GF-D8 (cell line): ENCODE measurements around the gene SNX9.
"Not testable (repeated sequence)": the region's sequence is repeated elsewhere in the genome, so short reads cannot be mapped to it uniquely, and the experiment has no call there.

Experiments used
- DNase-seq: peaks from one replicate; lab custom pipeline; 2025; lab: John Stamatoyannopoulos, UW

SNX9 gene

DNA sequence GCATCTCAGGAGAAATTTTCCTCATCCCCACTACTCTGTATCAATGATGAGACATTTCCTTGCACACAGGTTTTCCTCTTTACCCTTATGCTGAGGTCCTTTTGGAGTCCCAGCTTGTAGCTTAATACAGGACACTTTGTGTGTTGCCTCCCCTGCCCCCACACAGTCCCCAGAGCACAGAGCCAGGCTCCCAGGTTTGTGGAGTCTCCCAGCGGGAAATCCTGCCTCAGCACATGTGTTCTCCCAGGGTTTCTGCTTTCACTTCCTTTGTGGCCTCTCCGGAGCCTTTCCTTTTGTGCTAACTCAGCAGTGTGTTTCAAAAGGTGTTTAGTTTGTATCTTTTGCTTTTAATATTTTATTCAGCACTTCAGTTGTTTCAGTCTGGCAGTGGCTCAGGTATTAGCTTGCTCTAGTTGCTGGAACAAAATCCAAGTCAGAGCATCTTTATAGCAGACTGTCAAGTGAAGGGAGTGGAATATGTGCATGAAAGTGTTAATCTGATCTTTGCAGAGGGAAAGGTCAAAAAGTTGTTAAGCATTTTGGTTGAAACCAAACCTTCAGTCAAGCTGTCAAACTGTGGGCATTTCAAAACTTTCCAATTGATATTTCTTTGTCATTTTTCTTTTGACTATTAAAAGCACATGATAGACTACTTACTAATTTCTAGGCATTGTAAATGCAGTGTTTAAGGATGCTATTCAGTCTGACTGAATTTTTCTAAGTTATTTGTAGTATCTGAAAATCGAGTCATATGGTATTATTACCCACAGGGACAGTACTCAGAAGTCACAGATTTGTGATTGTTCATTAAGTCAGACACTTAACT lies 8.6 kb downstream of the SNX9 start:
- no peak for DNase-seq

DNA sequence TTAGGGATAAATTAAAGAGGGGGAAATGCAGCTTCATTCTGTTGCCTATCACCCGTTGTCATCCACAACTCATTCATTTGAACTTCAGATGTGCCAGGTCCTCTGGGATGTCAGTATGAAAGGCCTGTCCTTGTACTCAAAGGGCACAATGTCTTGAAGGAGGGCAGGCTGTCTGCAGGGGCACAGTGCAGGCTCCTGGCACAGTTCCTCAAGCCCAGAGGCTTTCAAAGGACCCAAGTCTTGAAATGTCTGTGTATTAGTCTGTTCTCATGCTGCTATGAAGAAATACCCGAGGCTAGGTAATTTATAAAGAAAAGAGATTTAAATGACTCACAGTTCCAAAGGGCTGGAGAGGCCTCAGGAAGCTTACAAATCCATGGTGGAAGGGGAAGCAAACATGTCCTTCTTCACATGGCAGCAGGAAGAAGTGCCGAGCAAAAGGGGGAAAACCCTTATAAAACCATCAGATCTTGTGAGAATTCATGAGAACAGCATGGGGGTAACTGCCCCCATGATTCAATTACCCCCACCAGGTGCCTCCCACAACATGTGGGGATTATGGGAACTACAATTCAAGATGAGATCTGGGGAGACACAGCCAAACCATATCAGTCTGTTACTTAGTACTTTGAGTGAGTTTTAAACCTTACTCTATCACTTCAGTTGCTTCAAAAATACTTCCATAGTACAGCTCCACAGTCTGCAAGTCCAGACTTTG lies 9.4 kb downstream of the SNX9 start:
- DNase-seq = no peak

- no peak for DNase-seq
Measured at GRCh38 chr6:157834549-157834948, 11.5 kb downstream of the SNX9 start.

- DNase-seq = no peak
Measured at GRCh38 chr6:157838718-157839430, 15.8 kb downstream of the SNX9 start.

DNA sequence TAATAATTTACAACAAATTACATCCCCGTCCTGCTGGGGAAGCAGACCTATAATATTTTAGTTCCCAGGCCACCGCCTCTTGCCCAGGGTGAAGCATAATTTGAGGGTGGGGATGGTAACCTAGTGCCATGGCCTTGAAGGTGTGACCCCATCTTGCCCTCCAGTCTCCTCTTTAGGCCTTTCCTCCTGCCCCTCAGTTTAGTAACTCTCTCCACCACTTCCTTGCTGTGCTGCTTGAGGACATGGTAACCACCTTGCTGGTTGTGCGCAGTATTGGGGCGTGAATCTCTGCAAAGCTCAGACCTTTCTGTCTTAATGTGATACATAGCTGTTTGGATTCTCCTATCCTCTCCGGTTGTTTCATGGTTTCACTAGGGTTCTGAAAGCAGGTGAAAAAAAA lies 16.6 kb downstream of the SNX9 start:
- DNase-seq = no peak

- no peak for DNase-seq
Measured at GRCh38 chr6:157840261-157840660, 17.2 kb downstream of the SNX9 start.

GRCh38 chr6:157840776-157841175 lies 17.7 kb downstream of the SNX9 start:
- DNase-seq = no peak

DNA sequence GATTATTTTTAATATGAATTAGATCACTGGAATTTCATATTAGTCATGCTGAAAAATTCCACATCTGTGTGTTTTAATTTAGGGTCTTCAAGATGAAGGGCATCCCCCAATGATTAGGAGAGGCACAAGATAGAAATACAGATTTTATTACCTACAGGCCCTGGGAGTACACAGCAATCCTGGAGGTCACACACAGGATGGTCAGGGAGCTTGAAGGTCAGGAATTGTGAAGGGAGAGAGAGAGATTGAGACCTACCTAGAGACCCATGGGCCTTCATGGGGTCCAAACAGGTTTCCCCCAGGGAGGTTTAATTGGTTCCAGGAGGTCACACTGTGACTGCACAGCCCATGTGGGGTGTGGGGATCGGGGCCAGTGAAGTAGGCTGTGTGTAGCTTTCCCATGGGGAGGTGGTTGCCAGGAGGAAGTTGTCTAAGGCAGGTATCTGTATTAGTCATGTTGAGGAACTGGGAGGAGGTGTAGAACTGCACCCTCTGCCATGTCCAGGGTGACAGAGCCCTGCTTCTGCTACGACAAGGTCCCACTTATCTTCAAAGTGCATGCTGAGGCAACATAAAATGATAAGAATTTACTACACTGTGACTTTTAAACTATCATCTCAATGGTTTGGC lies 18.3 kb downstream of the SNX9 start:
- DNase-seq = no peak

GRCh38 chr6:157842212-157842611 lies 19.2 kb downstream of the SNX9 start:
- DNase-seq = no peak

GRCh38 chr6:157844196-157844595 lies 21.1 kb downstream of the SNX9 start:
- not testable (repeated sequence) for DNase-seq

DNA sequence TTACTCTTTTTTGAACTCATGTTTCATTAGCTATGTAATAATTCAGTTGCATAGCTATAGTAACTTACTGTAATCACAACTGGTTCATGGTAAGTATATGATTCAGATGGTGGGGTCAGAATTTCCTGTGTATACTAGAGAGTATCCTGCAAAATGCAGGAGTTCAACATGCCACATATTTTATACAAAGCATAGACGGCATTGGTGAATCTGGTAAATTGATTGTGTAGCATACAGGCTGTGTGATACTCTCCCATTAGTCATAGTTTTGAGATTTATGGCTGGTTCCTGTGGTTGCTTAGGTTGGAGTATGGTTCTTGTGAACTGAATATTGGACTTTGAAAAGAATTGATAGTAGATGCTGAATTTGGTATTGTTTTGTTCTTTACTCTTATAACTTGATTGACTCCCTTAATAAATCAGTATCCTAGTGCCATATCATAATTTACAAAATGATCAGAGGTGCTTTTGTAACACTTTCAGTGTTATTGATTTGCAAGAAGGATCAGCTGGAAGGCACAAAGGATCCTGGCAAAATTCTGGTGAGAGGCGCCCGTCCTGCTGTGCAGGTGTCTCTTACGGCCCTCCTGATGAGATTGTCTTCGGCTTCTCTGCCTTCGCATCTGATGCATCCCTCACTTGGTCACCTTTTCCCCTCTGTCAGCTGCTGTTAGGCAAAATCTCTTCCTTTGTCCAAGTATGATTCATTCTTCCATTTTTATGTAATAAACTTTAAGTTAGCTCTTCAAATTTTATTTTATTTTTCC lies 22.6 kb downstream of the SNX9 start:
- no peak for DNase-seq

- no peak for DNase-seq
Measured at GRCh38 chr6:157847846-157848245, 24.8 kb downstream of the SNX9 start.

DNA sequence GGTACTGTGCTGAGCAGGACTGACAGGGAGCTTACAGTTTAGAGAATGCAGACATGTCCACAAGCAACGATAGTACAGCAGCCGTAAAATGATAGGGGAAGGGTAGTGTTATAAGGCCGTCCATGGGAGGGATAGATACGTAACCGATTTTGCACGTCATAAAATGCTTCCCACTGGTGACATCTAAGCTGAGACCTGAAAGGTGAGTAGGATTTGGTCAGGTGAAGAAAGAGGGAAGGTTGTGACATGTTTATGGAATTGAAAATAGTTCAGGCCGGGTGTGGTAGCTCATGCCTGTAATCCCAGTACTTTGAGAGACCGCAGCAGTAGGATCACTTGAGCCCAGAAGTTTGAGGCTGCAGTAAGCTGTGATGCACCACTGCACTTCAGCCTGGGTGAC lies 25.6 kb downstream of the SNX9 start:
- DNase-seq = no peak

GRCh38 chr6:157849288-157850017 lies 26.4 kb downstream of the SNX9 start:
- DNase-seq = no peak

- no peak for DNase-seq
Measured at GRCh38 chr6:157850030-157850429, 27.0 kb downstream of the SNX9 start.

DNA sequence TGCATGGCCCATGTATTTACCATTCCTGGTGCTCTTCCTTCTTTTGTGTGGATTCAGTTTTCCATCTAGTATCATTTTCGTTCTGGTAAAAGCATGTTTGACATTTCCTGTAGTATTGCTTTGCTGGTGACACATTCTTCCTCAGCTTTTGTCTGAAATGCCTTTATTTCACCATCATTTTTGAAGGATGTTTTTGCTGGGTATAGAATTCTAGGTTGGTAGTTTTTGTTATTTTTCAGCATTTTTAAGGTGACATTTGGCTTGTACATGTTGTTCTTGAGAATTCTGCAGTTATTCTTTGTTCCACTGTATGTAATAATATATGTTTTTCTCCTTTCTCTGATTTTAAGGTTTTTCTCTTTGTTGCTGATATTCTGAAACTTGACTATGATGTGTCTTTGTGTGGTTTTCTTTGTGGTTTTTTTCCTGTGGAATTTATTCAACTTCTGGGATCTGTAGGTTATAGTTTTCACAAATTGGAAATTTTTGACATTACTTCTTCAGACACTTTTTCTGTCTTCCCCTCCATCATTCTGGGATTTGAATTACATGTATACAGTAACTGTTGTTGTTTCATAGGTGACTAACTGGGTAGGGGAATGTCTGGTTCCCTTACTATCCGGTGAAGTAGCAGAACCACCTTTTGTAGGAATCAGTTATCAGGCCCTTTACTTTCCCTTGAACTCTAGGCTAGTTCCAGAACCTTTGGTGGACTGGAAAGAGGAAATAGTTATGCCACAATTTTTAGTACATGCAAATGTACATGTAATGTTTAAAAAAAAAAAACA lies 30.2 kb downstream of the SNX9 start:
- DNase-seq = no peak

- DNase-seq = no peak
Measured at GRCh38 chr6:157853902-157854502, 31.0 kb downstream of the SNX9 start.

- DNase-seq = no peak
Measured at GRCh38 chr6:157855325-157855724, 32.3 kb downstream of the SNX9 start.

GRCh38 chr6:157855804-157856203 lies 32.8 kb downstream of the SNX9 start:
- DNase-seq = not testable (repeated sequence)

GRCh38 chr6:157858664-157859063 lies 35.6 kb downstream of the SNX9 start:
- not testable (repeated sequence) for DNase-seq
